ENCODE results near the gene ZNF837.

The ZNF837 gene

DNA sequence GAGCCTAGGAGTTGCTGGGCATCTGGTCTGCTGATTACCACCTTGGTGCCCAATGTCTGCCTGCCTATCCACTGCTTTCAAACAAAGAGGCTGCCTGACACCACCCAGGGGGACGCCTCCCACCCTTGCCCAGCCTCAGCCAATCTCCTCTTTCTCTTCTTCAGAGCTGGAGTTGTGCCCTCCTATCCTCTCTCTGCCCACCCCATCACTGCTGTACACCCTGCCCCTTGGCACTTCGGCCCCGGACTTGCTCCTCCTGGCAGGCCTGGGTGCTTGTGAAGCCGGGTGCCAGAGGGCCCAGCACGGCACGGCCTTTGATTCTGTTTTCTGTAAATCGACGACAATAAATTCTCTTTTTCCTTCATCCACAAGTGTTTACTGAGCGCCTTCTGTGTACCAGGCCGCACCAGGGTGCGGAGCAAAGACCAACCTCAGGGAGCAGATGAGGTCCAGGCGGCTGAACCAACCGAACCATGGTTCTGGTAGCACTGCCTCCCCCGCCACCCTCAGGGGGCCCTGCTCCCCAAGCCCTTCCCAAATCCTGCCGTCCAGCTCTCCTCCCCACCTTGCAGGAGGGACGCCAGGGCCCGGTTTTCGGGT lies 19.6 kb upstream of the ZNF837 start:
- no peak for DNase-seq (ENCODE audit: low read depth)
- in situ Hi-C loops (cut with HindIII; ENCODE audit: low sequenced_read_pairs), result no loop called here
- H3K4me3 ChIP-seq (ENCODE audit: low read depth, low read length), result peak overlapping the region; percentile 62
- TF ChIP-seq, protein P1, sequence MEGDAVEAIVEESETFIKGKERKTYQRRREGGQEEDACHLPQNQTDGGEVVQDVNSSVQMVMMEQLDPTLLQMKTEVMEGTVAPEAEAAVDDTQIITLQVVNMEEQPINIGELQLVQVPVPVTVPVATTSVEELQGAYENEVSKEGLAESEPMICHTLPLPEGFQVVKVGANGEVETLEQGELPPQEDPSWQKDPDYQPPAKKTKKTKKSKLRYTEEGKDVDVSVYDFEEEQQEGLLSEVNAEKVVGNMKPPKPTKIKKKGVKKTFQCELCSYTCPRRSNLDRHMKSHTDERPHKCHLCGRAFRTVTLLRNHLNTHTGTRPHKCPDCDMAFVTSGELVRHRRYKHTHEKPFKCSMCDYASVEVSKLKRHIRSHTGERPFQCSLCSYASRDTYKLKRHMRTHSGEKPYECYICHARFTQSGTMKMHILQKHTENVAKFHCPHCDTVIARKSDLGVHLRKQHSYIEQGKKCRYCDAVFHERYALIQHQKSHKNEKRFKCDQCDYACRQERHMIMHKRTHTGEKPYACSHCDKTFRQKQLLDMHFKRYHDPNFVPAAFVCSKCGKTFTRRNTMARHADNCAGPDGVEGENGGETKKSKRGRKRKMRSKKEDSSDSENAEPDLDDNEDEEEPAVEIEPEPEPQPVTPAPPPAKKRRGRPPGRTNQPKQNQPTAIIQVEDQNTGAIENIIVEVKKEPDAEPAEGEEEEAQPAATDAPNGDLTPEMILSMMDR (IDR thresholded peaks at IDR 0.05; ENCODE audit: low read depth, low read length, missing control alignments), result no peak

DNA sequence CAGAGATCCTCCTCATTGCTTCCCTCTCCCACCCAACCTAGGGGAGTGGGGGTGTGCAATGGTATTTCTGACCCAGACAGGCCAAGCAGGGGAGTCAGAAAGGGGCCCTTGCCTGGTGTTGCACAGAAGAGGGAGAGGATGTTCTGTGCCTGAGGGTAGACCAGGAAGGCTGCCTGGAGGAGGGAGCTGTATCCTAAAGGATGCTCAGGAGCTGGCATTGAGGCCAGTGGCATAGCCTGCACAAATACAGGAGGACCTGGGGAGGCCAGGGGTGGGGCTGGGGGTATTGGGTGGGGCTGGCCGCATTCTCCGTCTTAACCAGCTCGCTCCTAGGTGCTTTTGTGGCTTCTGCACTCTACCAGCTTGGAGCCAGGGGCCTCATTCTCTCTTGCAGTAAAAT lies 19.1 kb upstream of the ZNF837 start:
- TF ChIP-seq, protein P1 (IDR thresholded peaks at IDR 0.05; ENCODE audit: low read depth, low read length, missing control alignments), result no peak
- H3K4me3 ChIP-seq (ENCODE audit: low read depth, low read length), result no peak overlapping the region
- in situ Hi-C loops (cut with HindIII; ENCODE audit: low sequenced_read_pairs), result no loop called here

DNA sequence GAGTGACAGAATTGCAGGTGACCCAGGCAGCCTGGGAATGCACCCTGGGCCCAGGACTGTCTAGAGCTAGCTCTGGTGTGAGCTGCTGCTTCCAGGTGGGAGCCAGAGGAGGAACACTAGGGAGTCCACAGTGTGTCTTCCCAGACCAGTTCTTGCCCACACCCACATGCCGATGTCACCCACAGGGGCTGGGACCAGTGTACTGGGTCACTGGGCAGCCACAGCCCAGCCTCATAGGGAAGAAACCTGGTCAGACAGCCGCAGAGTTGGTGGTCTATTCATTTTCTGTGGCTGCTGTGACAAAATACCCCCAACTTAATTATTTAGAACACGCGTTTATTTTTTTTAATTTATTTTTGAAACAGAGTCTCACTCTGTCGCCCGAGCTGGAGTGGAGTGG lies 17.7 kb upstream of the ZNF837 start:
- in situ Hi-C loops (cut with HindIII; ENCODE audit: low sequenced_read_pairs), result no loop called here
- TF ChIP-seq, protein P1 (IDR thresholded peaks at IDR 0.05; ENCODE audit: low read depth, low read length, missing control alignments), result no peak
- no peak for DNase-seq (ENCODE audit: low read depth)
- H3K4me3 ChIP-seq (ENCODE audit: low read depth, low read length), result no peak overlapping the region

More for the DNA sequence above, 19.1 kb upstream of the ZNF837 start:
- no peak for DNase-seq (ENCODE audit: low read depth)

DNA sequence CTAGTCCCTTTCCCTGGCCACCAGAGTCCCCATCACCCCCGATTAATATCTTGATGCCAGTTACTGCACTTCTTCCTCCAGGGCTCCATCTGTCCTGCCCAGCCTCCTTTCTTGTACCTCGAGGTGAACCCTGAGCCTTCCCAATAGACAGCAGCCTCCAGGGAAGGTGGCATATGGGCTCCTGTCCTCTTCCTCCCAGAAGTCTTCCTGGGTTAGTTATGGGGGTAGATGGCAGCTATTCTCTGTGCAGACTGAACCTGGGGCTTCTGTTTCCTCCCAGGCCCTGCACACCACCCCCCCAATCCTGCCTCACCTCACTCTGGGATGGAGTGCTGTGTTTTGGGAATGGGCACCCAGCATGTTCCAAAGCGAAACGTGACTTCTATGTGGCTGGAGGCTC lies 17.3 kb upstream of the ZNF837 start:
- in situ Hi-C loops (cut with HindIII; ENCODE audit: low sequenced_read_pairs), result no loop called here

DNA sequence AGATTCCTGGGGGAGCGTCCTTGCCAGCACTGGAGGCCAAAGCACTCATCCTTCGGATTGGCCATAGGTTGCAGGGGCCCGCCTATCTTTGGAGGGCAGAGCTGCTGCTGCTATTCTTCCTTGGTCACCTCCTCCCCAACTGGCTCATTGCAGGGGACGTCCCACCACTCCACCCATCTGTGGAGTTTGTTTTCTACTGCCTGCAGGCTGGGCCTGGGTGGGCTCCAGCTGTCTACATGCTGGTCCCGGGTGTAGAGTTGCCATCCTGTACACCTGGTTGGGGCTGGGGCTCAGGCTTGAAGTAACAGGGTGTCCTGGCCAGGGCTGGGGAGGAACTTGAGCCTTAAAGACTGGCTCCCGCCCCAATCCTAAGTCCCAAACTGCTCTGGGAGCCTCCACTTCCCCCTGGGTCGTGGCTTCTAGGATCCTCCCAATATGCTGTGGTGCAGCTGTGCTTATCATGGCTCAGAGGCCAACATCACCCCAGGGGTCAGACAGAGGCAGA lies 16.8 kb upstream of the ZNF837 start:
- no peak overlapping the region for H3K4me3 ChIP-seq (ENCODE audit: low read depth, low read length)
- in situ Hi-C loops (cut with HindIII; ENCODE audit: low sequenced_read_pairs), result no loop called here

More for the DNA sequence above, 17.3 kb upstream of the ZNF837 start:
- TF ChIP-seq, protein P1 (IDR thresholded peaks at IDR 0.05; ENCODE audit: low read depth, low read length, missing control alignments), result no peak
- no peak overlapping the region for H3K4me3 ChIP-seq (ENCODE audit: low read depth, low read length)
- DNase-seq (ENCODE audit: low read depth), result no peak

DNA sequence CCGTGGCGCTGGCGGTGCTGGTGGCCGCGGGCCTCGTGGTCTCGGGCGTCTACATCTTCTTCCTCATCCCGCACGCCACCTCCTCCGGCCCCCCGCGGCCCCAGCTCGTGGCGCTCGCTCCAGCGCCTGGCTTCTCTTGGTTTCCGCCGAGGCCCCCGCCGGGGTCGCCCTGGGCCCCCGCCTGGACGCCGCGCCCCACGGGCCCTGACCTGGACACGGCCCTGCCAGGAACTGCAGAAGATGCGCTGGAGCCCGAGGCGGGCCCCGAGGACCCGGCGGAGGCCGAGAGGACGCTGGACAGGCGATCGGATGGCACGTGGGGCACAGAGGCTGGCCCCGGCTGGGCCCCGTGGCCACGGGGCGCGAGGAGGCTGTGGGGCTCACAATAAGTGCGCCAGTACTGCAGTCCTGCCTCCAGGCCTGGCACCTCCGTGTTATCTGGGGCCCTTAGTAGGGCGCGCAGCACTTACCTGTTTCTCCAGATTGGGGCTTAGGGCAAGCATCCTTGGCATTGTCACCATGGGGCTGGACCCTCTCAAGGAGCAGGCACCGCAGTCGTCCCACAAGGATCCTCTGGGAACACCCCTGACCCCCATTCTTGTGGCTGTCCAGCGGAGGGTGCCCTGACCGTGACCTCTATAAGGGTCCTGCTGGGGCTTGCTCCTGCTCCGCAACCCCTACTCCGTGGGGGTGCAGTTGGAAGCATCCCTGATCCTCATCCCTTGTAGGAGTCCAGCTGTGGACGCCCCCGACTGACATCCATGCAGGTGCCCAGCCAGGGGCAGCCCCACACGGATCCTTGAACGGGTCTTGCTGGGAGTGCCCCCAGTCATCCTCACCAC lies 16.1 kb upstream of the ZNF837 start:
- H3K4me3 ChIP-seq (ENCODE audit: low read depth, low read length), result no peak overlapping the region
- in situ Hi-C loops (cut with HindIII; ENCODE audit: low sequenced_read_pairs), result no loop called here
- TF ChIP-seq, protein P1 (IDR thresholded peaks at IDR 0.05; ENCODE audit: low read depth, low read length, missing control alignments), result no peak
- DNase-seq (ENCODE audit: low read depth), result no peak

More for the DNA sequence above, 16.8 kb upstream of the ZNF837 start:
- DNase-seq (ENCODE audit: low read depth), result no peak
- TF ChIP-seq, protein P1 (IDR thresholded peaks at IDR 0.05; ENCODE audit: low read depth, low read length, missing control alignments), result no peak
